GM21825 (cell line): Measurements from ENCODE around the gene ARHGAP8.

Experiments used
- ATAC-seq: cut with Tn5 transposase; IDR thresholded peaks from one replicate; pipeline ENCODE4 v1.9.1; 2021; ENCODE audit warnings: mild to moderate bottlenecking, moderate library complexity; ENCODE audit not compliant: unreplicated experiment

Gene ARHGAP8

GRCh38 chr22:44823806-44824205 lies 71.4 kb downstream of the ARHGAP8 start:
- ATAC-seq: no peak

GRCh38 chr22:44824271-44824670 lies 71.9 kb downstream of the ARHGAP8 start:
- no peak for ATAC-seq

GRCh38 chr22:44825310-44826150 lies 73.2 kb downstream of the ARHGAP8 start:
- no peak for ATAC-seq

GRCh38 chr22:44827666-44828190 lies 75.4 kb downstream of the ARHGAP8 start:
- ATAC-seq: no peak

GRCh38 chr22:44828193-44828592 lies 75.8 kb downstream of the ARHGAP8 start:
- ATAC-seq: no peak

GRCh38 chr22:44831885-44832284 lies 79.5 kb downstream of the ARHGAP8 start:
- ATAC-seq: no peak

- no peak for ATAC-seq
Observed at GRCh38 chr22:44834065-44834464, 81.7 kb downstream of the ARHGAP8 start.

GRCh38 chr22:44837481-44837880 lies 85.1 kb downstream of the ARHGAP8 start:
- ATAC-seq: no peak

- no peak for ATAC-seq
Observed at GRCh38 chr22:44838316-44839016, 86.1 kb downstream of the ARHGAP8 start.

- ATAC-seq: no peak
Observed at GRCh38 chr22:44839061-44839460, 86.7 kb downstream of the ARHGAP8 start.

- no peak for ATAC-seq
Observed at GRCh38 chr22:44839721-44840120, 87.3 kb downstream of the ARHGAP8 start.

GRCh38 chr22:44840611-44841322 lies 88.4 kb downstream of the ARHGAP8 start:
- ATAC-seq: no peak

GRCh38 chr22:44842417-44842816 lies 90.0 kb downstream of the ARHGAP8 start:
- ATAC-seq: no peak

- ATAC-seq: no peak
Observed at GRCh38 chr22:44845191-44845590, 92.8 kb downstream of the ARHGAP8 start.

- no peak for ATAC-seq
Observed at GRCh38 chr22:44845796-44846720, 93.7 kb downstream of the ARHGAP8 start.

GRCh38 chr22:44846726-44847275 lies 94.4 kb downstream of the ARHGAP8 start:
- no peak for ATAC-seq

GRCh38 chr22:44847380-44847779 lies 95.0 kb downstream of the ARHGAP8 start:
- ATAC-seq: no peak

- ATAC-seq: no peak
Observed at GRCh38 chr22:44847892-44848291, 95.5 kb downstream of the ARHGAP8 start.

GRCh38 chr22:44848296-44848741 lies 95.9 kb downstream of the ARHGAP8 start:
- no peak for ATAC-seq
